HG02970 (cell line): ENCODE measurements around the gene HACE1.
"Not testable (repeated sequence)": the region's sequence is repeated elsewhere in the genome, so short reads cannot be mapped to it uniquely, and the experiment has no call there.

ENCODE experiments used
- ATAC-seq: cut with Tn5 transposase; IDR thresholded peaks from one replicate; pipeline ENCODE4 v1.9.1; 2021; ENCODE audit warnings: mild to moderate bottlenecking, moderate library complexity, moderate number of reproducible peaks; ENCODE audit not compliant: unreplicated experiment, low FRiP score

HACE1 gene

DNA sequence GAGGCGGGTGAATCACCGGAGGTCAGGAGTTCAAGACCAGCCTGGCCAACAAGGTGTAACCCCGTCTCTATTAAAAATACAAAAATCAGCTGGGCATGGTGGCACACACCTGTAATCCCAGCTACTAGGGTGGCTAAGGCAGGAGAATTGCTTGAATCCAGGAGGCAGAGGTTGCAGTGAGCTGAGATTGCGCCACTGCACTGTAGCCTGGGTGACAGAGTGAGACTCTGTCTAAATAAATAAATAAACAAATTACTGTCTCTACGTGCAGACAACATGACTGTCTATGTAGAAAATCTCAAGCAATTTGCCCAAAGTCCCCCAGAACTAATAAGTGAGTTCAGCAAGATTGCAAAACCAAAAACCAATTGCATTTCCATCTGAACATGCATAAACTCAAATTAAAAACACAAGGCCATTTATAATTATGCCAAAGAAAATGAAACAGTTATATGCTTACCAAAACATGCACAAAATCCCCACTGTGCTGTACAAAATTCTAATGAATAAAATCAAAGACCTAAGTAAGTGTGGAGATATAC, 23.2 kb downstream of the HACE1 start:
- not testable (repeated sequence) for ATAC-seq

- ATAC-seq, result no peak
Observed at GRCh38 chr6:104835782-104836181, 23.9 kb downstream of the HACE1 start.

- ATAC-seq, result no peak
Observed at GRCh38 chr6:104829183-104829958, 30.3 kb downstream of the HACE1 start.

DNA sequence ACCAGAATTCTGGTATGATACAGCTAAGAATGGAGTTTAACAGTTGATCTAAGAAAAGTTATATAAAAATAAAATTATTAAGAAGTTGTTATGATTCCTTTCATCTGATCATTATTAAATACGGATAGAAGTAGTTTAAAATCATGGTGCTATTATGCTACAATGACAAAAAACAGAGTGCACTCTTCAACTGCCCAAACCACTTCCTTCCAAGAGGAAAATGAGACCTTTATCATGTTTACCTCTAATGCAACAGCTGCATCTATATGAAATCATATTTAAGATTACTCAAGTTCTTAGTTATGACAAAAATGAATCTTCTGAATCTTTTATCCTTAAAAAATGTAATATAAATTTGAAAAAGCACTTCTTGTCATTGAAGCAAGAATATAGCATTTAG, 31.2 kb downstream of the HACE1 start:
- ATAC-seq, result no peak

DNA sequence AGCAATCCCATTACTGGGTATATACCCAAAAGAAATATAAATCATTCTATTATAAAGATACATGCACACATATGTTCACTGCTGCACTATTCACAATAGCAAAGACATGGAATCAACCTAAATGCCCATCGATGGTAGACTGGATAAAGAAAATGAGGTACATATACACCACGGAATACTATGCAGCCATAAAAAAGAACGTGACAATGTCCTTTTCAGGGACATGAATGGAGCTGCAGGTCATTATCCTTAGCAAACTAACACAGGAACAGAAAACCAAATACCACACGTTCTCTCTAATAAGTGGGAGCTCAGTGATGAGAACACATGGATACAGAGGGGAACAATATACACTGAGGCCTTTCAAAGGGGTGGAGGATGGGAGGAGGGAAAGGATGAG, 38.9 kb downstream of the HACE1 start:
- not testable (repeated sequence) for ATAC-seq

GRCh38 chr6:104816125-104816524, 43.6 kb downstream of the HACE1 start:
- no peak for ATAC-seq

DNA sequence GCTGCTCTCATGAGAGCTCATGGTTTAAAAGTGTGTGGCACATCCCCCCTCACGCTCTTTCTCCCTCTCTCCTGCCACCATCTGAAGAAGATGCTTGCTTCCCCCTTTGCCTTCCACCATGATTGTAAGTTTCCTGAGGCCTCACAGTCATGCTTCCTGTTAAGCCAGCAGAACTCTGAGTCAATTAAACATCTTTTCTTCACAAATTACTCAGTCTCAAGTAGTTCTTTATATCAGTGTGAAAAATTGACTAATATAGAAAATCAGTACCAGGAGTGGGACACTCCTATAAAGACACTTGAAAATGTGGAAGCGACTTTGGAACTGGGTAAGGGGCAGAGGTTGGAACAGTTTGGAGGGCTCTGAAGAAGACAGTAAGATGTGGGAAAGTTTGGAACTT, 45.0 kb downstream of the HACE1 start:
- no peak for ATAC-seq

- ATAC-seq, result no peak
Observed at GRCh38 chr6:104813552-104813951, 46.2 kb downstream of the HACE1 start.

DNA sequence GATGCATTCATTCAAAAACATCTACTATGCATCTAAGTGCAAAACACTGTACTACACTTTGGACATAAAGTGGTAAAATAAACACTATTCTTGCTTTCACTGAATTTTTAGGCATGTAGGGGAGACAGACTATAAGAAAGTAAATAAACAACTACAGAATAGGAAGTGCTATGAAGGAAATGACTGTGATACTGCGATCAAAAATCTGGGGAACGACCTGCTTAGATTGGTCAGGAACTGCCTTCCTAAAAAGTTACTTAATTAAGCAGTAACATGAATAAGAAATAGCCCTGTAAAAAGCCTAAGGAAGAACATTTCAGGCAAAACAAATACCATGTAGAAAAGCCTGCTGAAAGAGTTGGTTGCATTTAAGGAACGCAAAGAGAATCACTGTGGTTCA, 50.6 kb downstream of the HACE1 start:
- no peak for ATAC-seq

DNA sequence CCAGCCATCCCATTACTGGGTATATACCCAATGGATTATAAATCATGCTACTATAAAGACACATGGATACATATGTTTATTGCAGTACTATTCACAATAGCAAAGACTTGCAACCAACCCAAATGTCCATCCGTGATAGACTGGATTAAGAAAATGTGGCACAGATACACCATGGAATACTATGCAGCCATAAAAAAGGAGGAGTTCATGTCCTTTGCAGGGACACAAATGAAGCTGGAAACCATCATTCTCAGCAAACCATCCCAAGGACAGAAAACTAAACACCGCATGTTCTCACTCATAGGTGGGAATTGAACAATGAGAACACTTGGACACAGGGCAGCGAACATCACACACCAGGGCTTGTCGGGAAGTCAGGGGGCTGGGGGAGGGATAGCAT, 54.4 kb downstream of the HACE1 start:
- not testable (repeated sequence) for ATAC-seq

DNA sequence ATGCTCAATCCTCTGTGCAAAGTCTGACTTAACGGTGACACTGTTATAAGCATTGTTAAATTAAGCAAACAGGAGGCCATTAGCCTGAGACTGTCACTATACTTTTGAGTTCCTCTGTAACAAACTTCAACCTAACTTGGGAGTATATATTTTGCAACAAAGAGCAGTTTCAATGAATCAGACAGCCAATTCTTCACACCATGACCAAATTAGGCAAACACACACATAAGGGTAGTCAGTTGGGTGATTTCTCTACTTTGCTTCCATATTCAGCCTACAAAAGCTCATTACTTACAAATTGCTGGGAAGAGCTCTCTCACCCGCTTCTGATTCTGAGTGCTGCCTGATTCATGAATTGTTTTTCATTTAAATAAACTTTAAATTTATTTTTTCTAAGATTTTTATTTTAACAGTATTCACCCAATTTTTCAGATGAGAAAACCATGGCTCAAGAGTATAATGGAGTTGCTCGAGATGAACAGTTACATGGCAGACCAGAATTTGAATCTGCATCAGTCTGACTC, 60.5 kb downstream of the HACE1 start:
- ATAC-seq, result no peak

GRCh38 chr6:104796031-104796785, 63.5 kb downstream of the HACE1 start:
- ATAC-seq, result no peak

GRCh38 chr6:104795363-104795762, 64.4 kb downstream of the HACE1 start:
- no peak for ATAC-seq

GRCh38 chr6:104789770-104790190, 69.9 kb downstream of the HACE1 start:
- ATAC-seq, result no peak

GRCh38 chr6:104788400-104788799, 71.3 kb downstream of the HACE1 start:
- no peak for ATAC-seq

DNA sequence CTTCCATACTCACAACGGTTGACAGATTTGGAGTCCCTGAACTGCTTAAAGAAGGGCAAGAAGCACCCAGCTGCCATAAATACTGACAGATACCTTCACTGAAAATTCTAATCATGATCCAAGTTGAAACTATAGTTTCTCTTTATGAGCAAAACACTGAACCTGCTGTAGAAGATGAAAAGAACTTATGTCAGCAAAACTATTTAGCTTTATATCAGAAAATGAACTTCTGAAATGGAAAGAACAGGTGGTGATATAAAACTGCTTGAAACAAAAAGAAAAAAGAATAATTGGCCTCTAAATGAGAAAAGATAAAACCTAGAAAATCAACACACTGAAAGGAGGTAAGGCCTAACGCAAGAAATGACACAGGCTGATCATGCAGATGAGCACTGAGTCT, 72.4 kb downstream of the HACE1 start:
- no peak for ATAC-seq

- ATAC-seq, result no peak
Observed at GRCh38 chr6:104784884-104785283, 74.8 kb downstream of the HACE1 start.

- ATAC-seq, result no peak
Observed at GRCh38 chr6:104771258-104771832, 88.4 kb downstream of the HACE1 start.

DNA sequence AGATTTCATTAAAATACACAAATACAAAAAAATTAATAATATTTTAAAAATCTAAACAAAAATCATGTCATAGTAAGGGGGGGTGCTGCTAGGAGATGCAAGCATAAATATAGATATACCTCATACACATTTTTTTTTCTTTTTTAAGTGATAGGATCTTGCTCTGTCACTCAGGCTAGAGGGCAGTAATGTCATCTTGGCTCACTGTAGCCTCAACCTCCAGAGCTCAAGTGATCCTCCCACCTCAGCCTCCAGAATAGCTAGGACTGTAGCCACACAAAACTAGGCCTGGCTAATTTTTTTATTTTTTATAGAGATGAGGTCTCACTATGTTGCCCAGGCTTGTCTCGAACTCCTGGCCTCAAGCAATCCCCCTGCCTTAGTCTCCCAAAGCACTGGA, 90.8 kb downstream of the HACE1 start:
- no peak for ATAC-seq

GRCh38 chr6:104766595-104766994, 93.1 kb downstream of the HACE1 start:
- no peak for ATAC-seq

GRCh38 chr6:104754788-104755409, 104.8 kb downstream of the HACE1 start:
- ATAC-seq, result no peak
